Astrocyte (in vitro differentiated cells and primary cell): ENCODE measurements around the gene GK. TPM values are rescaled to one million over a fixed set of nuclear protein-coding genes. Genes with fewer than 3 reads are reported as not detected.

Experiments used
- DNase-seq: peaks from one replicate; pipeline ENCODE4 v3.0.0-alpha.2; 2010; ENCODE audit warnings: low read depth
- FAIRE-seq: peaks from 2 replicates; lab custom pipeline; 2011; peaks lifted over from hg19 to GRCh38; lab: Jason Lieb, UNC
- H2AFZ ChIP-seq: 2 replicates; pipeline ENCODE4 v1.6.0; 2012; ENCODE audit warnings: low read depth, low read length, inconsistent platforms
- H3K27ac ChIP-seq: 2 replicates; pipeline ENCODE4 v1.5.1; 2011; ENCODE audit warnings: low read depth, low read length, inconsistent platforms
- H3K27me3 ChIP-seq: 2 replicates; pipeline ENCODE4 v1.6.0; 2011; ENCODE audit warnings: low read length, inconsistent platforms; ENCODE audit not compliant: insufficient read depth
- H3K36me3 ChIP-seq: 2 replicates; pipeline ENCODE4 v1.5.1; 2011; ENCODE audit warnings: low read length, inconsistent platforms; ENCODE audit not compliant: insufficient read depth
- H3K4me1 ChIP-seq: 2 replicates; pipeline ENCODE4 v1.5.1; 2011; ENCODE audit warnings: low read length, inconsistent platforms; ENCODE audit not compliant: insufficient read depth
- H3K4me2 ChIP-seq: 2 replicates; pipeline ENCODE4 v1.6.0; 2012; ENCODE audit warnings: low read length, inconsistent platforms
- H3K4me3 ChIP-seq: 2 replicates; pipeline ENCODE4 v1.5.1; 2011; ENCODE audit warnings: low read depth, mild to moderate bottlenecking, low read length, inconsistent platforms; ENCODE audit not compliant: insufficient read depth
- H3K79me2 ChIP-seq: 2 replicates; pipeline ENCODE4 v1.6.0; 2012; ENCODE audit warnings: mild to moderate bottlenecking, low read length, inconsistent platforms; ENCODE audit not compliant: insufficient read depth
- H3K9ac ChIP-seq: 2 replicates; pipeline ENCODE4 v1.6.0; 2012; ENCODE audit warnings: mild to moderate bottlenecking, low read length, inconsistent platforms
- H3K9me3 ChIP-seq: 2 replicates; pipeline ENCODE4 v1.5.1; 2012; ENCODE audit warnings: low read depth, mild to moderate bottlenecking, low read length, inconsistent platforms; ENCODE audit not compliant: insufficient read depth
- H4K20me1 ChIP-seq: 2 replicates; pipeline ENCODE4 v1.6.0; 2012; ENCODE audit warnings: low read length, inconsistent platforms; ENCODE audit not compliant: insufficient read depth
- H3K27ac Mint-ChIP-seq: one replicate; pipeline ENCODE4 v1.8.0; 2021; ENCODE audit warnings: mild to moderate bottlenecking, mixed read lengths; ENCODE audit not compliant: unreplicated experiment
- H3K27me3 Mint-ChIP-seq: one replicate; pipeline ENCODE4 v1.8.0; 2021; ENCODE audit warnings: low read depth, mixed read lengths; ENCODE audit not compliant: unreplicated experiment
- H3K36me3 Mint-ChIP-seq: one replicate; pipeline ENCODE4 v1.8.0; 2021; ENCODE audit warnings: low read depth, mixed read lengths; ENCODE audit not compliant: unreplicated experiment
- H3K4me1 Mint-ChIP-seq: one replicate; pipeline ENCODE4 v1.8.0; 2021; ENCODE audit warnings: low read depth, mixed read lengths; ENCODE audit not compliant: unreplicated experiment
- H3K4me3 Mint-ChIP-seq: one replicate; pipeline ENCODE4 v1.8.0; 2021; ENCODE audit warnings: mild to moderate bottlenecking, moderate library complexity, mixed read lengths; ENCODE audit not compliant: unreplicated experiment
- H3K9me3 Mint-ChIP-seq: one replicate; pipeline ENCODE4 v1.8.0; 2021; ENCODE audit warnings: mild to moderate bottlenecking, mixed read lengths; ENCODE audit not compliant: unreplicated experiment
- EZH2 ChIP-seq: IDR thresholded peaks from 2 replicates; pipeline ENCODE4 v1.6.1; 2012; ENCODE audit warnings: mild to moderate bottlenecking, low read length, inconsistent platforms; ENCODE audit not compliant: insufficient read depth
- total RNA-seq: library from RNA; stranded (reverse); gene quantifications from 2 replicates; pipeline ENCODE4 v1.2.1, GENCODE V29; 2021
- TF ChIP-seq, protein P1 (sequence below): IDR thresholded peaks from 2 replicates; pipeline ENCODE4 v1.5.1; 2011; ENCODE audit warnings: low read depth, mild to moderate bottlenecking, inconsistent platforms, low read length, moderate library complexity; ENCODE audit not compliant: insufficient read depth

GK gene
- total RNA-seq, 1 donor from 2014 or later, result 2.8 TPM

DNA sequence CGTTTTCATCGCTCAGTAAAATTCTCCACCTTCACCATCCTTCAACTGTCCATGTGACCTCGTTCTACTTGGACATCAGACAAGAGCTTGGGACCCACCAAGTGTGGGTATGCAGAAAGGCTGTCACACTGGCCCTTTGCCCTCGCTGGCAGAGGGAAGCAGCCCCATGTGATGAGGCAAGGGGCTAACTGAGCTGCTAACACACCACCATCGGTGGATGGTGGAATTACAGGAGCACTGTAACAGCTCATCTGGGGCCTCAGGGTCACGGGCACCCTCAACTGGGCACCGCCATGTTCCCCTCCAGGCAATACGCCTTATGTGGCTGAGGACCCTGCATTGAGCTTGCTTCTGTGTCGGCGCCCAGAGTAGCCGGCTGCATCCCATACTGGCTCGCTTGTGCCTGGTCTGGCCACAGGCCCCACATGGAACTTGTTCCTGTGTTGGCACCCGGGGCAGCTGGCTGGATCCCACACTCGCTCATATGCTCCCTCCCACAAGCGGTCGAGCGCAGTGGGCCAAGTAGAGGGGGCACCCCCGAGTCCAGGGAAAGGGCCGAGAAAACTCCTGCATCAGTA lies 126.3 kb downstream of the GK start:
- H3K36me3 ChIP-seq, result no peaks in the 10 kb centered on the region
- no peak overlapping the region for H2AFZ ChIP-seq
- H3K9ac ChIP-seq, result no peak overlapping the region
- H3K36me3 Mint-ChIP-seq, result no peaks in the 10 kb centered on the region
- H4K20me1 ChIP-seq, result no peaks in the 10 kb centered on the region
- H3K27ac Mint-ChIP-seq, result no peak overlapping the region
- H3K27ac ChIP-seq, result no peak overlapping the region
- H3K4me1 Mint-ChIP-seq, result no peaks in the 10 kb centered on the region
- H3K4me3 Mint-ChIP-seq, result no peak overlapping the region
- H3K4me3 ChIP-seq, result no peak overlapping the region
- TF ChIP-seq EZH2, result no peak
- TF ChIP-seq, protein P1, sequence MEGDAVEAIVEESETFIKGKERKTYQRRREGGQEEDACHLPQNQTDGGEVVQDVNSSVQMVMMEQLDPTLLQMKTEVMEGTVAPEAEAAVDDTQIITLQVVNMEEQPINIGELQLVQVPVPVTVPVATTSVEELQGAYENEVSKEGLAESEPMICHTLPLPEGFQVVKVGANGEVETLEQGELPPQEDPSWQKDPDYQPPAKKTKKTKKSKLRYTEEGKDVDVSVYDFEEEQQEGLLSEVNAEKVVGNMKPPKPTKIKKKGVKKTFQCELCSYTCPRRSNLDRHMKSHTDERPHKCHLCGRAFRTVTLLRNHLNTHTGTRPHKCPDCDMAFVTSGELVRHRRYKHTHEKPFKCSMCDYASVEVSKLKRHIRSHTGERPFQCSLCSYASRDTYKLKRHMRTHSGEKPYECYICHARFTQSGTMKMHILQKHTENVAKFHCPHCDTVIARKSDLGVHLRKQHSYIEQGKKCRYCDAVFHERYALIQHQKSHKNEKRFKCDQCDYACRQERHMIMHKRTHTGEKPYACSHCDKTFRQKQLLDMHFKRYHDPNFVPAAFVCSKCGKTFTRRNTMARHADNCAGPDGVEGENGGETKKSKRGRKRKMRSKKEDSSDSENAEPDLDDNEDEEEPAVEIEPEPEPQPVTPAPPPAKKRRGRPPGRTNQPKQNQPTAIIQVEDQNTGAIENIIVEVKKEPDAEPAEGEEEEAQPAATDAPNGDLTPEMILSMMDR, result no peak
- no peaks in the 10 kb centered on the region for H3K9me3 Mint-ChIP-seq
- no peak for FAIRE-seq
- H3K4me2 ChIP-seq, result no peak overlapping the region
- no peaks in the 10 kb centered on the region for H3K27me3 Mint-ChIP-seq
- H3K4me1 ChIP-seq, result no peaks in the 10 kb centered on the region
- no peaks in the 10 kb centered on the region for H3K79me2 ChIP-seq
- no peak for DNase-seq
- H3K27me3 ChIP-seq, result no peaks in the 10 kb centered on the region
- H3K9me3 ChIP-seq, result no peaks in the 10 kb centered on the region

Other genes with a start within 250 kb of the GK start
- gene TASL, start 75.7 kb upstream of the GK start, total RNA-seq, result not detected in 2 replicates
- gene TAB3, start 235.8 kb downstream of the GK start, total RNA-seq, result 17.7 and 19.3 TPM in 2 replicates